Stromal cell of bone marrow (primary cell): Measurements from ENCODE around the gene MSX1.

Experiments used
- DNase-seq: peaks from one replicate; pipeline ENCODE4 v3.0.0-alpha.2; 2012; ENCODE audit warnings: low read depth

MSX1 gene

DNA sequence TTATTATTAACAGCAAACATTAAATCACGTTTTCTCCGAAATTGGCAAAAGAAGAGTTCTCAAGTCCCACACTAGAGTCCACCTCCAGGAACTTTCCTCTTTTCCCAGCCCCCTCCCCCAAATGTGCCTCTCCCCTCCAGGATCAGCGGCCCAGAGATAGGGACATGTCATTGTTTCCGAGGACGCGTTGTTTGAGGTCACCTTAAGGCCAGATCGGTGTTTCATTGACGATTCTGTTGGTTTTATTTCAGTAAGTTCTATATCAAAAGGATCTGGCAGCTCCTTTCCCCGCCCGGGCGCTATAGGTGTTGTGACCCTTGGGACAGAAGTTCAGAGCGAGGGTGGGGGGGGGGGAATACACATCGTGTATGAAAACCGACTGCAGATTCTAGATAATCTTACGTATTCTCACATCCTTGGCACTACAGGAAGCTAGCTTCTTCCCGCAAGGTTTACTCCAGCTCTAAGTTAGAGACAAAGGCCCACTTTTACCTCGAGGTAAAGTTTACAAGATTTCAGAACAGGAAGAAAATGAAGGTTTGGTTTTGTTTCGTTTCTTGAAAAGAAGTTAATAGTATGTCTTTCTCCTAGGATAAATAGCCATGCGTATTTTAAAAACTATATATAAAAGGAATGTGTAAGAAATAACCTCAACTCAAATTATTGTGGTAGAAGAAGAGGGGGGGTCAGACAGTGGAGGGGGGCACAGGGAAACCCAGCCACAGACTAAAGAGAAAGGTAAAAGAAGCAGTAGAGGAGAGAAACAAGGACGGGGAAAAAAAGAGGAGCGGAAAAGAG lies 739 bp upstream of the MSX1 start:
- no peak for DNase-seq

DNA sequence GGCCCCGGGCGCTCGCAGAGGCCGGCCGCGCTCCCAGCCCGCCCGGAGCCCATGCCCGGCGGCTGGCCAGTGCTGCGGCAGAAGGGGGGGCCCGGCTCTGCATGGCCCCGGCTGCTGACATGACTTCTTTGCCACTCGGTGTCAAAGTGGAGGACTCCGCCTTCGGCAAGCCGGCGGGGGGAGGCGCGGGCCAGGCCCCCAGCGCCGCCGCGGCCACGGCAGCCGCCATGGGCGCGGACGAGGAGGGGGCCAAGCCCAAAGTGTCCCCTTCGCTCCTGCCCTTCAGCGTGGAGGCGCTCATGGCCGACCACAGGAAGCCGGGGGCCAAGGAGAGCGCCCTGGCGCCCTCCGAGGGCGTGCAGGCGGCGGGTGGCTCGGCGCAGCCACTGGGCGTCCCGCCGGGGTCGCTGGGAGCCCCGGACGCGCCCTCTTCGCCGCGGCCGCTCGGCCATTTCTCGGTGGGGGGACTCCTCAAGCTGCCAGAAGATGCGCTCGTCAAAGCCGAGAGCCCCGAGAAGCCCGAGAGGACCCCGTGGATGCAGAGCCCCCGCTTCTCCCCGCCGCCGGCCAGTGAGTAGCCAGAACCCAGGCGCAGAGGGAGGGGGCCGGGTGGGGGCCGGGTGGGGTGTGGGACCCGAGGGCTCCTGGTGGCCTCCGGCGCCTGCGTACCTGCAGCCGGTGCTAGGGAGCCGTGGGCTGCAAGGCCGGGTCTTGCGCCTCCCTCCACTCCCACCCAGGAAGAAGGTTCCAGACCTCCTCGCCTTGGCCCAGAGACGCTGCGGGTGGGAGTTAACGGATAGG lies 534 bp downstream of the MSX1 start:
- no peak for DNase-seq

DNA sequence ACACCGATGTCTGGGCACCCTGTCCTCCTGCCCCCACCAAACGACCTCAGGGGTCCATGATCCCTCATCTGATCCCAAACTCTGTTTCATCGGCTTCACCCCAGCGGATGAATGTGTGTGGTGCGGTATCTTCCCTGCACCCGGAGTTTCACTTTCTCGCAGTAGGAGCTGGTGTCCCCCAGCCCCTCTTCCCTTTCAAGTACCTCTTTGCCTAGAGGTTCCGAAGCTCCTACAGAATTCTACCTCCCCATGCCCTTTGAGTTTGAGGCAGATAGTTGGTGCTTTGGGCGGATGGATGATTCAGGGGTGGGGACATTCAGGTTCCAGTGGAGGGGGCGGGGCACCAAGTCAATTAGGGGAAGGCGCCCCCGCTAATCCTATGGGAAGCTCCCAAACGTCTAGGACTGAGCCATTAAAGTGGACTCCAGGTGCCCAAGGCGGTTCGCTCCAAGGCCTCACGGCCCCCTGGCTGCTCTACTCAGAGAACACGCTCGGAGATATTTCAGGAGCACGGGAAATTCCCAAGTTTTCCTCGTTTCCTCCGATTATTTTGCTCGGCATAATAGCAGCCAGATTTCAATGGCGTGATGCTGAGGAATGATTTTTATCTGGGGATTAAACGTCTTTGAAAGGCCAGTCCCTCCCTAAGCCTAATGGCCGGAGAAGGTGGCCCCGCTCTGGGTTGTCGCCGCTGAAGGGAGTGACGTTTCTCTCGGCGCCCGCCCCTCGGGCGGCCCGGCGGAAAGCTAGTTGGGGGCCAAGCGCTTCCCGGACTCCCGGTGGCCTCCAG lies 1.3 kb downstream of the MSX1 start:
- DNase-seq = no peak

DNA sequence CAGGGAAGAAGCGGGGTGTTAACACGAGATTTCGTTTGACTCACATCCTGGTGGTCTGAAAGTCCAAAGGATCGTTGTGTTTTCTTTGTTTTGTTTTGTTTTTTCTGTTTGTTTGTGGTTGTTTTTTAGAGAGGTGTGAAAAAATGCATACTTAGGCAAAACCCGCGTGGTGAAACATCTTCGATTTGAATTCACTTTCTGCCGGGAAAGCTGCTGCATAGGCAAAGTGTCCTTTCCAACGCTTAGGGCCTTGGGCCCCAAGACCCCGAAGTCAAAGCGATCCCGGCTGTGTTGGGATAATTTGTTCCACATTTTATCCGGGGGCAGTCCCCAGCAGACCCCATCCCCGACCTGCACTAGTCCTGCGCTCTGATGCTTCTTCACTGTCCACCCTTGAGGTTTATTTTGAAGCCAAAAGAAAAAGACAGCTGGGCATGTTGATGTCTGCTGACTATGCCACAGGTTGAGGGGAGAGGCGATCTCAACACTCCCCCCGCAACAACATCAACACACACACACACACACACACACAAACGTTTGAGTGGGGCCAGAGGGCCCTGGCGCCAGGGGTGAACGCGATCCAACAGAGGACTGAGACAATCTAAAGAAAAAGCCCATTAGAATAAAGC lies 2.0 kb downstream of the MSX1 start:
- DNase-seq = no peak

DNA sequence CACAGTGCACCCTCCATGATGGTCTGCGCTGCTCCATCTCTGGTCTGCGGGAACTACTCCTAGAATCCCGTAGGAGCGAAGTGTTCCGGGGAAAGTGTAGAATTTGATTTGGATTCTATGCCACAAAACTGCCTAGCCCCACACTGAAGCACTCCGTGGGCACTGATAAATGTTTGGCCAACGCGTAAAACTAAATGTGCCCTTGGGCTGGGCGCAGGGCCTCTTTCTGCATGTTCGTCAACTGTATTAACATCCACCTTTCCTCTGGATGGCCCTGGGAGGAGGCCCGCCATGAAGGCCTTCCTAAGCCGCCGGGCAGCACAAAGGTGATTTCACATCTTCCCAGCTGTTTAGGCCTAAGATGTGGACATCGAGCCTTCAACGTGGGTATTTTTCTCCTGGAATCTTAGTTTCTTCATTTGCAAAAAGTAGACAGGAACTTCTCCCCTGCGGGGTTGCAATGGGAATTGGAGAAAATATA lies 2.6 kb downstream of the MSX1 start:
- DNase-seq = no peak

DNA sequence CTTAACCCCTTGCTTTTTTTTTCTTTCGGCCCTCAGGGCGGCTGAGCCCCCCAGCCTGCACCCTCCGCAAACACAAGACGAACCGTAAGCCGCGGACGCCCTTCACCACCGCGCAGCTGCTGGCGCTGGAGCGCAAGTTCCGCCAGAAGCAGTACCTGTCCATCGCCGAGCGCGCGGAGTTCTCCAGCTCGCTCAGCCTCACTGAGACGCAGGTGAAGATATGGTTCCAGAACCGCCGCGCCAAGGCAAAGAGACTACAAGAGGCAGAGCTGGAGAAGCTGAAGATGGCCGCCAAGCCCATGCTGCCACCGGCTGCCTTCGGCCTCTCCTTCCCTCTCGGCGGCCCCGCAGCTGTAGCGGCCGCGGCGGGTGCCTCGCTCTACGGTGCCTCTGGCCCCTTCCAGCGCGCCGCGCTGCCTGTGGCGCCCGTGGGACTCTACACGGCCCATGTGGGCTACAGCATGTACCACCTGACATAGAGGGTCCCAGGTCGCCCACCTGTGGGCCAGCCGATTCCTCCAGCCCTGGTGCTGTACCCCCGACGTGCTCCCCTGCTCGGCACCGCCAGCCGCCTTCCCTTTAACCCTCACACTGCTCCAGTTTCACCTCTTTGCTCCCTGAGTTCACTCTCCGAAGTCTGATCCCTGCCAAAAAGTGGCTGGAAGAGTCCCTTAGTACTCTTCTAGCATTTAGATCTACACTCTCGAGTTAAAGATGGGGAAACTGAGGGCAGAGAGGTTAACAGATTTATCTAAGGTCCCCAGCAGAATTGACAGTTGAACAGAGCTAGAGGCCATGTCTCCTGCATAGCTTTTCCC lies 3.4 kb downstream of the MSX1 start:
- DNase-seq = no peak

DNA sequence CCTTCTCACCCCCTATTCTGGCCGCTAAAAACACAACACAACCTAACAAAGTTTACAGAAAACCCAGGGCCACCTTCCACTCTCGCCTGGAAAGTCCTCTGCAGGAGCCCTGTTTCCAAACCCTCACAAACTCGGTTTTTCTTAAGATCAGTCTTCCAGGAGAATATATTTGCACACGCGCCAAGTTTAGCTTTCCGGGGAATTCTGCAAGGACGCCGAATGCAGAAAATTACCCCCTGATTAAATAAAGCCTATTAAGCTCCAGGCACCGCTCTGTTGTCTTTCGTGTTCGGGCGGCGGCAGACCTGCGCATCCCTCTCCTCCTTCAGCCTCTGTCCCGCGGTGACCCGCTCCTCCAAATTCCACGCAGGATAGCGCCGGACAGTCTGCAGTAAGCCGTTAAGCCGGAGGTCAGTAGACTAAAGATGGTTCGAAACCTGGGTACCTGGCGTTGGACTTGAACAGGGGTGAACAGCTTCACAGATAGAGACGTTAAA lies 5.0 kb downstream of the MSX1 start:
- no peak for DNase-seq

DNA sequence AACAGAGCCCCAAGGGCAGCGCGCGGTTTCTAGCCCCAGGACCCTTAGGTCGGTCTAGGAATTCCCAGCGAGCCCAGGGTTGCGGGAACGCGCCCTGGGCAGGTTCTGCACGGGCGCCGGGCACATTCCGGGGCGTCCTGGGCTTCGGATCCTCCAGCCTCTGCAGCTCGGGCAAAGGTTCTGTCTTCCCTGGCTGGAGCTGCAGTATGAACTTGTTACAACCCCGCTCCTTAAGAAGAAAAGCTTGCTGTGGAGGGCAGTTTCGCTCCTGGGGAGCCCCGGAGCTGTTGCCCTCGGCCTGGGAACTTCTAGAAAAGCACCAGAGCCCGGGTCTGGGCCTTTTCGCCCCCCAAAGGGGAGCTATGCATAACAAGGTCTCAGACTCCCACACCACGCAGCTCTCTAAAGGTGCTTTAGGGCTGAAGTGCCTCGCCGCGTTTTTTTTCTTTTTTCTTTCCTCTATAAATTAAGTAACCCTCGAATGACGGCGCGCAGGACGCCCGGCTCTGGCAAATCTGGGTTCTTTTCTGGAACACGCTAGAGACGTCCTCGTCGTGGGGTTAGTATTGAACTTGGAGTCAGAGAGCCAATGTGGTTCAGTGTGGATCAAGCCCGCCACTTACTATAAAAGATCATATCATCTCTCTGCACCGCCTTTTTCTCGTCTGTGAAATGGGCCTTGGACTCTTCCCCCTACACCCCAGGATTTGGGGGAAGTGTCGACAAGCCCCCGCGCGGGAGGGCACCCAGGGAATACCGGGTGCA lies 5.7 kb downstream of the MSX1 start:
- no peak for DNase-seq

DNA sequence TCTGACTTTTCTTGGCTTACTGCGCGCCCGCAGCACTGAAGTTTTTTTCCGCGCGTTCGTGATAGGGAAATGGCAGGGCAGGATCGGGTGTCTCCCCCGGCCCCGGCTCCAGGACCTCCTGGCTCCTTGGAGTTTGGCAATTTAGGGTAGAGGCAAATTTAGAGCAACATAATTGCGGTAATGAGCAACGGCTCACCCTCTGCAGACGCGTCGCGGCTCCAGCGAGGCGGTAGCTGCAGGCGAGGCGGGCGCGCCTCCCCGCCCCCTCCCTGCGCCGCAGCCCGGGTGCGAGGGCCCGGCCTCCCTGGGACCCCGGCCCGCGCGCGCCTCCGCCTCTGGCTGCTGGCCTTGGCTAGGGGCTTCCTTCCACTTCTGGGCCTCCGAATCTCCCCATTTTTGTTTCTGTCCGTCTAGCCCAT lies 6.2 kb downstream of the MSX1 start:
- no peak for DNase-seq

DNA sequence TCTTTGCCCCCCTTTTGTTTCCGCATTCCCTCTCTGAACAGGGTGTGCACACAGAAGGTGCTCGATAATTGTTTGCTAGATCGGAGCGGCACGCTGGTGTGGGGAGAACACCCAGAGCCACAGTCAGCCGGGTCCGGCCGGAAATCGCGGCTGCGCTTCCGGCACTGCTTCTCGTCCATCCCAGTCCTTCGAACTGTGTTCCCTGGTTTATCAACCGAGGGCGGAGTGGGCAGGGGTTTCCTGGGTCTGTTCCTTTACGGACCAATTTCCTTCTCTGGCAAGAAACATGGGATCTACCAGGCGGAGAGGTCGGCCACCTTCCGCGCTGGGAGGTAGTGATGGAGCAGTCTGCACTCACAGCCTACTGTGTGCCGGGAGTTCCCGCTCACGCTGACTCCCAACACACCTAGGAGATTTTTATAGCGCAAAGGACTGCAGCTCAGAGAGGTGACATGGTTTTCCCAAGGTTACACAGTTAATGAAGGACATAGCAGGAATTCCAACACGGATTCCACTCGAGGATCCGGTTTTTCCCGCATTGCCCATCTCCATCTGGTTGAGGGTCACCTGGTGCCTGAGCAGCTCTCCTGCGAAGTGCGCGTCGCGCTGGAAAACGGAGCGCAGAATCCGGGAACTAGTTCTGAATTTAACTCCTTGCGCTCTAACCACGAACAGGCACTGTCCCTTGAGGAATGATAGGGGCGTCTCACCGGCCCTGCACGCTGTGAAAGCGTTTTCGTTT lies 6.8 kb downstream of the MSX1 start:
- DNase-seq = no peak

DNA sequence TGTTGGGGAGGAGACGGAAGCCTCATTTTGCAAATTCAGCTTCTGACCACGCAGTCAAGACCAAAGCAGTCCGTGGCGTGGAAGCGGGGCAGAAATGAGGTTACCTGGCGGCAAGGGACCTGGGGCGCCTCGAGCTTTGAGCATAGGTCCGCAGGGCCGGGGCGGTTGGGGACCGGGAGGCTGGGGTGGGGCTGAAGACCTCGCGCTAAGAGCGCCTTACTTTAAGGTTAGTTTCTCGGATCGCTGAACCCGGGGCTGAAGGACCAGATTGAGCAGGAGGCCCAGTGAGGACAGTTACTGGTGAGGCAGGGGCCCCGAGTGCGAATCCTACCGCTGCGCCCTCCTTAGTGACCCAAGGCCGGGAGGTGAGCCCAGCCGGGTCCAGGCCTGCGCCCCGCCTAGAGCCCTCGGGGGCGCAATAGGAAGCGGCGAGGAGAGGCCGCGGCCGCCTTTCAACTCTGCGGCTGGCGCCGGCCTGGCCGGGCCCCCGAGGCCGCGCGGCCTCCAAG lies 7.5 kb downstream of the MSX1 start:
- no peak for DNase-seq

DNA sequence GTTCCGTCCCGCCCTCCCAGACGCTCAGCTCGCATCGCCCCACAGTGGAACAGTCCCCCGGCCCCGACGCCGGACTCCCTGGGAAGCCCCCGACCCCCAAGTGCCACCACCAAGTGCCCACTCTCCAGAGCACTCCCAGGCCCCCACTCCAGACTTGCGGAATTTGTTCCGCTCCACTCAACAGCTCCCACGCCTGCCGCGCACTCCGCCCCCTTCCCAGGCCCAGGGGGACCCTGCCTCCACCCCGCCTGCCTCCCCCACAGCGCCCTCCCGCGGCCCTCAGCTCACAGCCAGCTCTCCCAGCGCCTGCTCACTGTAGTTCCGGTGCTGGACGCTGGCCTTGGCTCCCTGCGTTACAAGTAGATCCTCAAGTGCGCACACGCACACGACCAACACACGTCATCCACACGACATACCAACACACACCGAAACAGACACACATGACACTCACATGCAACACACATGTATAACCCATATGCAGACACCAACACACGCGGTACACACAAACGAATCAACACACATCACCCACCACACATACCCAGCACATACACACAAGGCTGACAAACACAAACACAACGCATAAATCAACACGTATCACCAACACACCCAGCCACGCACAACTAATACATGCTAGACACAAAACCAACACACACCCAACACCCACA lies 8.0 kb downstream of the MSX1 start:
- DNase-seq = no peak

DNA sequence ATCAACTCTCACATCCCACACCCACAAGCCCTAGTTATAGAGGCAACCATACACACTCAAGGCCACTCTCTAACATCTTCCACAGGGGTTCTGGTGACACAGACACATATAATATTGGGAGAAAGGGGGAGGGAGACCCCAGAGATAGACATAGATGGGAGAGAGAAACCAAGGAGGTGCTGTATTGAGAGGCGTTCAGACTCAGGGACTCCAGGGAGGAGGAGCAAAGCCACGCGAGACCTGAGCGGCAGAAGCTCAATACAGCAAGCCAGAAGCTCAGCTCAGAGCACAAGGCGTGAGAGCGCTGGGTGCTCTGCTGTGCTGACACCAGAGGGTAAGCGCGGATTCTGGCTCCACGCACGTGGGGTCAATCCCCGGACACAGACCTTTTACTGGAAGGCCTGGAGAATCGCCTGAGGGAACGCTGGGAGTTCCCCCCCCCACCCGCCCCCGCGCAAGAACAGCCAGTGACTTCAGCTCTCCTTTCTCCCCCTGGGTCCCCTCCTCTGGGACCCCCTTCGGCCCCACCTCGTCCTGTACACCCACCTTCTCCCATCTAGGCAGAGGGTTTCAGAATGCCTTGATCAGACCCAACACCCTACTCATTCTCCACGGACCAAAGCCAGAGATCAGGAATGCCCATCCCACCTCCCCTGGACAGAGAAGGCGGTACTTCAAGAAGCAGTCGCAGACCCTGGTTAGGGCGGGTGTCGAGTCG lies 8.7 kb downstream of the MSX1 start:
- DNase-seq = no peak

DNA sequence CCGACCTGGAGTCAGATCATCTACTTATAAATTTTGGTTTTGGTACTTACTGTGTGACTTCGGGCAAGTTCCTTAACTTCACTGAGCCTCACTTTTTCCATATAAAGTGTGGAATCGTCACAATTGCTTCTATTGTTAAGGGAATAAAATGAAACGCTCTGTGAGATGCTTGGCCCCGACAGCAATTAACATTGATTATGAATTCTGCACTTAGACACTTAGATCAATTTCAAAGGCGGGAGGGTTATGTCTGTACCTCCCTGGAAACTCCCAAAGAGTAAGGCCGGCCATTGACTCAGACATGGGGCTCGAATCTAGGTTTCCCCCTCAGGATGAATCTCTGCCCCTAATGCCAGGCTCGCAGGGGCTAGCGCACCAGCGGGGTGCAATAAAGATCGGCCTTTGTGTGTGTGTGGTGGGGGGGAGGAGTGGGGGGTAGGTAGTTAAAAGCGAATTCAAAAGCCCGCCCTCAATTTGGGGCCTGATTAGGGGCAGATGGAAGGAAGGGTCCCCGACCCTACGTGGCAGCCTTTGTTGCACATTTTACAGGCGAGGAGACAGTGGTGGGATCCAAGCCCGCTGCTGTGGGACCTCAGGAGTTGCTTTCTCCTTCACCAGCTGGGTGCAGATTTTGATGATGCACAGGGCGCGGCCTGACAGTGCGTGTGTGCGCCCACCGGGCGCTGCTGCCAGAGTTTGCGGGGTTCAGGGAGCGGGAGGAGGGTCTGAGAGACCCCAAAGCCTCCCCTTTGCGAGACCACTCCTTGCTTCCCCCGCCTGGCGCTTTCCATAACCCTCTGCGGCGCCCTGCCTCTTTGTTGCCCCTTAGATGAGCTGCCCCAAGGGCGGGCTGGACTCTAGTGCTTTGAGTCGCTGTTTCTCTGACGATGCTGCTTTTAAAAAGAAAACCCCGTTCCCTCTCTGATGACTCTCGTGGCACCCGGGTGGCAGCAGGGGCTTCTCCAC lies 9.6 kb downstream of the MSX1 start:
- no peak for DNase-seq

DNA sequence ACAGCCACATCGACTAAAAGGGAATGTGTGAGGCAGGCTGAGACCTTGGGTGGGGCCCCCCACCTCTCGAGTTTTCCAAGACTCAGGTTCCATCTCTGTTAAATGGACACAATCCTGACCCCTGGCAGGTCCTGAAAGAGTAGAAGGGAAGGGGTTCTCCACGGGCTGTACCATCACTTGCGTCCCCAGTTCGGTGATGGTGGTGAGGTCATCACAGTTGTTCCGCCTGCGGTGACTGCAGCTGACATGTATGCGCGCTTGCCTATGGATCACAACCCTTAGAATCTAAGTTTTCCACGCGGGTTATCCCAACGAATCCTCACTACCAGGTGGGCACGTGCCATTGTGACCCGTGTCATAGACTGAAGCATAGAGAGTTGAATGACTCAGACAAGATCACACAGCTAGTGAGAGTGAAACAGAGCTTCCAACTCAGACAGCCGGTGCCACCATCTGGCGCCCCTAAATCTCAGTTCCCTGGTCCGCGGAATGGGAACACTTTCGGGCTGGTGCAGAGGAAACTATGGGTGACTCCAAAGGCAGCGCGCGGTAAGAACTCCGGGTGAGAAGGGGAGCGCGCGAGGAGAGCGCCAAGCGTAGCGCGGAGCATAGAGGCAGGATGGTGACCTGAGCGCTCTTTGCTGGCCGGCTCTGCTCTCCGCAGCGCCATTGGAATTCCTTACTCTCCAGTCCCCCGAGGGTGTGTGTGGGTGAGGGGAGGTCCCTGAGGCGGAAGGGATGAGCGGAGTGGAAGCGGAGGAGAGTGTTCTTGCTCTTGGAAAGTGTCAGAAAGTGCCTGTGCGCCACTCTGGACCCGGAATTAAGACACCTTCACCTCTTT lies 10.5 kb downstream of the MSX1 start:
- no peak for DNase-seq
